DOHH2 (cell line): ENCODE measurements around the gene PSMB4.

Source experiments
- H3F3A ChIP-seq: fragments of 200-600 bp; sonication (generic), shearing (Covaris generic); 2 replicates; pipeline ENCODE4 v1.6.0; 2016; ENCODE audit warnings: antibody characterized with exemption, mild to moderate bottlenecking; ENCODE audit not compliant: control insufficient read depth, insufficient read depth
- H3K27ac ChIP-seq: fragments of 200-600 bp; sonication (generic); 2 replicates; pipeline ENCODE4 v1.5.1; 2014; ENCODE audit warnings: low read depth, mild to moderate bottlenecking, low read length, moderate library complexity
- H3K27me3 ChIP-seq: fragments of 200-600 bp; sonication (generic); 2 replicates; pipeline ENCODE4 v1.6.1; 2014; ENCODE audit warnings: mild to moderate bottlenecking, low read length, mixed read lengths; ENCODE audit not compliant: control insufficient read depth
- H3K36me3 ChIP-seq: fragments of 200-600 bp; sonication (generic); 2 replicates; pipeline ENCODE4 v1.6.1; 2014; ENCODE audit warnings: mild to moderate bottlenecking, low read length, moderate library complexity, mixed read lengths; ENCODE audit not compliant: control insufficient read depth
- H3K4me1 ChIP-seq: fragments of 200-600 bp; sonication (generic); 2 replicates; pipeline ENCODE4 v1.6.1; 2014; ENCODE audit warnings: mild to moderate bottlenecking, low read length, mixed read lengths; ENCODE audit not compliant: control insufficient read depth
- H3K4me2 ChIP-seq: fragments of 200-600 bp; sonication (generic); 2 replicates; pipeline ENCODE4 v1.6.0; 2014; ENCODE audit warnings: mild to moderate bottlenecking, low read length, moderate library complexity
- H3K4me3 ChIP-seq: fragments of 200-600 bp; sonication (generic); 2 replicates; pipeline ENCODE4 v1.5.1; 2014; ENCODE audit warnings: mild to moderate bottlenecking, low read length, mixed read lengths
- H3K79me2 ChIP-seq: fragments of 200-600 bp; sonication (generic); 2 replicates; pipeline ENCODE4 v1.6.1; 2014; ENCODE audit warnings: mild to moderate bottlenecking, low read length, mixed read lengths; ENCODE audit not compliant: control insufficient read depth
- H3K9me2 ChIP-seq: fragments of 200-600 bp; sonication (generic); replicated peaks from 2 replicates; pipeline ENCODE4 v1.6.1; 2014; ENCODE audit warnings: mild to moderate bottlenecking, low read length, mixed read lengths; ENCODE audit not compliant: control insufficient read depth
- H3K9me3 ChIP-seq: fragments of 200-600 bp; sonication (generic); 2 replicates; pipeline ENCODE4 v1.6.1; 2014; ENCODE audit warnings: antibody characterized with exemption, low read length, mixed read lengths; ENCODE audit not compliant: control insufficient read depth, insufficient read depth
- H4K20me1 ChIP-seq: fragments of 200-600 bp; sonication (generic); 2 replicates; pipeline ENCODE4 v1.6.0; 2014; ENCODE audit warnings: low read depth, mild to moderate bottlenecking, antibody characterized with exemption, low read length, moderate library complexity; ENCODE audit not compliant: control insufficient read depth, insufficient read depth
- CTCF ChIP-seq: fragments of 200-600 bp; sonication (generic); IDR thresholded peaks from one replicate; pipeline ENCODE4 v1.5.1; 2014; ENCODE audit warnings: antibody characterized with exemption, mild to moderate bottlenecking, low read depth, low read length; ENCODE audit not compliant: poor library complexity, severe bottlenecking
- EZH2phosphoT487 ChIP-seq: fragments of 200-600 bp; sonication (generic); IDR thresholded peaks from 2 replicates; pipeline ENCODE4 v1.6.1; 2017; ENCODE audit warnings: borderline replicate concordance, mild to moderate bottlenecking, antibody characterized with exemption, low read length, moderate library complexity, mixed read lengths

The PSMB4 gene

GRCh38 chr1:151444783-151445177 lies 45.4 kb downstream of the PSMB4 start:
- peaks cover 30% of the 10 kb centered on the region for H3F3A ChIP-seq
- H3K4me1 ChIP-seq, result peaks cover 58% of the 10 kb centered on the region
- H3K27ac ChIP-seq, result peak overlapping the region; percentile 54
- H4K20me1 ChIP-seq, result peaks cover 29% of the 10 kb centered on the region
- TF ChIP-seq EZH2phosphoT487, result no peak
- no peak for TF ChIP-seq CTCF
- no peaks in the 10 kb centered on the region for H3K9me3 ChIP-seq
- no peaks in the 10 kb centered on the region for H3K27me3 ChIP-seq
- H3K4me2 ChIP-seq, result peak overlapping the region; percentile 65
- peaks cover 31% of the 10 kb centered on the region for H3K36me3 ChIP-seq
- peaks cover 99% of the 10 kb centered on the region for H3K79me2 ChIP-seq
- H3K9me2 ChIP-seq, result no peaks in the 10 kb centered on the region
- H3K4me3 ChIP-seq, result peak overlapping the region; percentile 64

- no peak overlapping the region for H3K4me3 ChIP-seq
- H3K9me3 ChIP-seq, result no peaks in the 10 kb centered on the region
- H3K4me2 ChIP-seq, result no peak overlapping the region
- peaks cover 30% of the 10 kb centered on the region for H3F3A ChIP-seq
- peaks cover 50% of the 10 kb centered on the region for H3K4me1 ChIP-seq
- peaks cover 15% of the 10 kb centered on the region for H4K20me1 ChIP-seq
- peaks cover 99% of the 10 kb centered on the region for H3K79me2 ChIP-seq
- H3K27me3 ChIP-seq, result no peaks in the 10 kb centered on the region
- H3K36me3 ChIP-seq, result peaks cover 16% of the 10 kb centered on the region
- TF ChIP-seq CTCF, result no peak
- H3K9me2 ChIP-seq, result no peaks in the 10 kb centered on the region
- no peak overlapping the region for H3K27ac ChIP-seq
Observed at GRCh38 chr1:151447696-151448095, 48.3 kb downstream of the PSMB4 start.
